ENCODE measurements around the gene UBE2R2. TPM values are rescaled to one million over a fixed set of nuclear protein-coding genes. Genes with fewer than 3 reads are reported as not detected.
"Not testable (repeated sequence)": the region's sequence is repeated elsewhere in the genome, so short reads cannot be mapped to it uniquely, and the experiment has no call there.

Gene UBE2R2
- total RNA-seq, 2 donors from 2014 or later = 66.4 to 74.4 TPM

DNA sequence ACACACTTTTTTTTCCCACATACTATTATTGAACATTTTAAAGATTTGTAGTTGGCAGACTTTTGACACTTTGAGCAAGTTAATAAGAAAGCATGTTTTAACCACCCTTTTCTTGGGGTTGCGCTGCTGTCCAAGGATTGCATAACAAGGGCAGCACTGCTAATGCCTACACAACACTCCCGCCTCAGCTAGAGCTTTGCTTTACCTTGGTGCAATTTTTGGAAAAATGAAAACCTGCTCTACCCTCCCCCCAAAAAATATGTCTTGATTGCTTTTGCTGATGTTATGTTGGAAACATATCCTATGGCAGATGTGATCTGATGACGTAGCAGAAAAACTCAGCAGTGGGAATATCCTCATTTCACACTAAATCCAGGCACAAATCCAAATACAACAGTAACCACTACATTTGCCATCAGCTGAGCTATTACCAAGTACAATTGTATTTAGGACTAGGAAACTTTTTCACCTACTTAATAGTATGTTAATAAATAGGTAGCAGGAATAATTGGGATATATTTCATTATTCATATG lies 51.5 kb downstream of the UBE2R2 start:
- Histone ChIP-seq H3K9ac (ENCODE audit: extremely low read depth, low read length, poor library complexity, severe bottlenecking) (no peak overlapping the region), H3K36me3 (ENCODE audit: control insufficient read depth, insufficient read depth, low read length) (peaks cover 34% of the 10 kb centered on the region), H3K4me3 (ENCODE audit: low read length) (no peak overlapping the region), H3K4me1 (ENCODE audit: control insufficient read depth, insufficient read depth, low read length) (no peaks in the 10 kb centered on the region), H3K9me3 (ENCODE audit: control insufficient read depth, low read length) (no peaks in the 10 kb centered on the region), H3K27ac (ENCODE audit: low read depth, low read length) (no peak overlapping the region), H3K27me3 (ENCODE audit: control insufficient read depth, insufficient read depth, low read length, poor library complexity, severe bottlenecking) (no peaks in the 10 kb centered on the region)
- Mint-ChIP-seq H3K4me3 (no peak overlapping the region), H3K4me1 (no peaks in the 10 kb centered on the region), H3K27ac (no peak overlapping the region), H3K27me3 (ENCODE audit: insufficient read depth) (no peaks in the 10 kb centered on the region), H3K9me3 (no peaks in the 10 kb centered on the region), H3K36me3 (ENCODE audit: low read depth) (peaks cover 15% of the 10 kb centered on the region)
- no peak for DNase-seq
- TF ChIP-seq, protein P1, sequence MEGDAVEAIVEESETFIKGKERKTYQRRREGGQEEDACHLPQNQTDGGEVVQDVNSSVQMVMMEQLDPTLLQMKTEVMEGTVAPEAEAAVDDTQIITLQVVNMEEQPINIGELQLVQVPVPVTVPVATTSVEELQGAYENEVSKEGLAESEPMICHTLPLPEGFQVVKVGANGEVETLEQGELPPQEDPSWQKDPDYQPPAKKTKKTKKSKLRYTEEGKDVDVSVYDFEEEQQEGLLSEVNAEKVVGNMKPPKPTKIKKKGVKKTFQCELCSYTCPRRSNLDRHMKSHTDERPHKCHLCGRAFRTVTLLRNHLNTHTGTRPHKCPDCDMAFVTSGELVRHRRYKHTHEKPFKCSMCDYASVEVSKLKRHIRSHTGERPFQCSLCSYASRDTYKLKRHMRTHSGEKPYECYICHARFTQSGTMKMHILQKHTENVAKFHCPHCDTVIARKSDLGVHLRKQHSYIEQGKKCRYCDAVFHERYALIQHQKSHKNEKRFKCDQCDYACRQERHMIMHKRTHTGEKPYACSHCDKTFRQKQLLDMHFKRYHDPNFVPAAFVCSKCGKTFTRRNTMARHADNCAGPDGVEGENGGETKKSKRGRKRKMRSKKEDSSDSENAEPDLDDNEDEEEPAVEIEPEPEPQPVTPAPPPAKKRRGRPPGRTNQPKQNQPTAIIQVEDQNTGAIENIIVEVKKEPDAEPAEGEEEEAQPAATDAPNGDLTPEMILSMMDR (conservative IDR thresholded peaks at IDR 0.05) = no peak
- WGBS, 2 experiments (ENCODE audit: insufficient coverage in 1 of 2, insufficient read length in 1 of 2) = 99 to 100% methylated on average over 2 to 3 of the region's 3 CpGs

DNA sequence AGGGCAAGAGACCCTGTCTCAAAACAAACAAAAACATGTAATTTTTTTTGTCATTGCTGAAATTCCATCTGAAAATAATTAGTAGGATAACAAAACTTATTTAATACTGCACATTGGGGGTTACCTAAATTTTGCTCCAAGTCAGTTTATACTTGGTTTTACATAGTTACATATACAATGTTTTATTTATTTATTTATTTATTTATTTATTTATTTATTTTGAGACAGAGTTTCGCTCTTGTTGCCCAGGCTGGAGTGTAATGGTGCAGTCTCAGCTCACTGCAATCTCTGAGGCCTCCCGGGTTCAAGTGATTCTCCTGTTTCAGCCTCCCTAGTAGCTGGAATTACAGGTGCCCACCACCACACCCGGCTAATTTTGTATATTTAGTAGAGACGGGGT lies 52.3 kb downstream of the UBE2R2 start:
- H3K4me1 ChIP-seq (ENCODE audit: control insufficient read depth, insufficient read depth, low read length); H3K4me3 Mint-ChIP-seq; DNase-seq; H3K9me3 ChIP-seq (ENCODE audit: control insufficient read depth, low read length); H3K9ac ChIP-seq (ENCODE audit: extremely low read depth, low read length, poor library complexity, severe bottlenecking); H3K27ac ChIP-seq (ENCODE audit: low read depth, low read length); H3K27me3 ChIP-seq (ENCODE audit: control insufficient read depth, insufficient read depth, low read length, poor library complexity, severe bottlenecking); H3K36me3 Mint-ChIP-seq (ENCODE audit: low read depth); H3K4me1 Mint-ChIP-seq; H3K27ac Mint-ChIP-seq; H3K4me3 ChIP-seq (ENCODE audit: low read length); H3K27me3 Mint-ChIP-seq (ENCODE audit: insufficient read depth); H3K9me3 Mint-ChIP-seq: not testable (repeated sequence)
- peaks cover 27% of the 10 kb centered on the region for H3K36me3 ChIP-seq (ENCODE audit: control insufficient read depth, insufficient read depth, low read length)
- 93 to 100% methylated on average over 3 to 4 of the region's 4 CpGs for WGBS, 2 experiments (ENCODE audit: insufficient coverage in 1 of 2, insufficient read length in 1 of 2)

DNA sequence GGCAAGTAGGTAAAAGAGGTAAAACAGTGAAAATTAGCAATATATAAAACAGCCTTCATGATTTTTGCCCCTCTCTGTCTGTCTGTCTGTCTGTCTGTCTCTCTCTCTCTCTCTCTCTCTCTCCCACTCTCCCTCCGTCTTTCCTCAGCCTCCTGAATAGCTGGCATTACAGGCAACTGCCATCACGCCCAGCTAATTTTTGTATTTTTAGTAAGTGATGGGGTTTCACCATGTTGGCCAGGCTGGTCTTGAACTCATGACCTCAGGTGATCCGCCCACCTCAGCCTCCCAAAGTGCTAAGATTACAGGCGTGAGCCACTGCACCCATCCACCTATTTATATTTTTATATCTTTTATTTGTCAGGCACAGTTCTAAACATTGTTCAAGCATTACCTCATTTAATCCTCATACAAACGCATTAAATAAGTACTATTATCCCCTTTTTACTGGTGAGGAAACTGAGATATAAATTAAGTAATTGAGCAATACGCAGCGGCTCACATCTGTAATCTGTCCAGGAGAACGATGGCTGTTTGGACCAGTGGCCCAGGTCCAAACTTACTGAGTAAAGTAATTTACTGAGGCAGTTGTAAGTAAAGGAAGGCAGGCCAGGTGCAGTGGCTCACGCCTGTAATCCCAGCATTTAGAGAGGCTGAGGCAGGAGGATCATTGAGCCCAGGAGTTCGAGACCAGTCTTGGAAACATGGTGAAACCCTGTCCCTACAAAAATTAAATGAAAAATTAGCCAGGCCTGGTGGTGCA lies 60.9 kb downstream of the UBE2R2 start:
- peaks cover 20% of the 10 kb centered on the region for H3K4me1 Mint-ChIP-seq
- no peak overlapping the region for H3K27ac ChIP-seq (ENCODE audit: low read depth, low read length)
- no peaks in the 10 kb centered on the region for H3K27me3 Mint-ChIP-seq (ENCODE audit: insufficient read depth)
- H3K27ac Mint-ChIP-seq = peak overlapping the region; percentile 77
- H3K9me3 ChIP-seq (ENCODE audit: control insufficient read depth, low read length) = no peaks in the 10 kb centered on the region
- H3K9me3 Mint-ChIP-seq = no peaks in the 10 kb centered on the region
- no peak overlapping the region for H3K9ac ChIP-seq (ENCODE audit: extremely low read depth, low read length, poor library complexity, severe bottlenecking)
- no peak overlapping the region for H3K4me3 Mint-ChIP-seq
- no peaks in the 10 kb centered on the region for H3K27me3 ChIP-seq (ENCODE audit: control insufficient read depth, insufficient read depth, low read length, poor library complexity, severe bottlenecking)
- DNase-seq = no peak
- no peaks in the 10 kb centered on the region for H3K36me3 Mint-ChIP-seq (ENCODE audit: low read depth)
- WGBS, 2 experiments (ENCODE audit: insufficient coverage in 1 of 2, insufficient read length in 1 of 2) = 92 to 93% methylated on average over 6 to 10 of the region's 10 CpGs
- TF ChIP-seq, protein P1 (conservative IDR thresholded peaks at IDR 0.05) = no peak
- H3K4me1 ChIP-seq (ENCODE audit: control insufficient read depth, insufficient read depth, low read length) = peaks cover 7% of the 10 kb centered on the region
- no peak overlapping the region for H3K4me3 ChIP-seq (ENCODE audit: low read length)
- H3K36me3 ChIP-seq (ENCODE audit: control insufficient read depth, insufficient read depth, low read length) = no peaks in the 10 kb centered on the region
